Measurements from ENCODE around the gene GNAI1. TPM values are rescaled to one million over a fixed set of nuclear protein-coding genes. Genes with fewer than 3 reads are reported as not detected.

GNAI1 gene
- total RNA-seq, 1 experiment from 2014 or later: 20.5 TPM

DNA sequence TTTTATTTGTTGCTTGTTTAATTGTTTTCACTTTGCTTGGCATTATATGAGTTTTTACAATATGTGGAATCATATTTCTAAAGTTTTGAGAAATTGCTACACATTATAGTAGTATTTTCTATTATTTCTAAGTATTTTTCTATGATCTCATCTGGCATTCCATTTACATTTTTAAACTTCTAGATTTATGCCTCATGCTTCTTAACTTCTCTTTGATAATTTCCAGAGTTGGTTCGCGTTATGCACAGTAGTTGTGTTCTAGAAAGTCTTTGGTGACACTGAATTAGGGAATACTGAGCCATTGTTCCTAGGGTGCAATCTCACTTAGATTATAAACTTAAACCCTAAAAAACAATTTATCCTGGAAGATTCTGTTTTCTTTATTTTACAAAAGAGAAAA lies 129.2 kb downstream of the GNAI1 start:
- Mint-ChIP-seq H3K36me3 (ENCODE audit: insufficient read depth, unreplicated experiment) (no peaks in the 10 kb centered on the region), H3K27me3 (ENCODE audit: unreplicated experiment) (no peaks in the 10 kb centered on the region), H3K4me3 (ENCODE audit: low read depth, unreplicated experiment) (no peak overlapping the region), H3K27ac (ENCODE audit: unreplicated experiment) (no peak overlapping the region), H3K4me1 (ENCODE audit: low read depth, unreplicated experiment) (peaks cover 3% of the 10 kb centered on the region), H3K9me3 (ENCODE audit: low read depth, unreplicated experiment) (no peaks in the 10 kb centered on the region)
- TF ChIP-seq, protein P1, sequence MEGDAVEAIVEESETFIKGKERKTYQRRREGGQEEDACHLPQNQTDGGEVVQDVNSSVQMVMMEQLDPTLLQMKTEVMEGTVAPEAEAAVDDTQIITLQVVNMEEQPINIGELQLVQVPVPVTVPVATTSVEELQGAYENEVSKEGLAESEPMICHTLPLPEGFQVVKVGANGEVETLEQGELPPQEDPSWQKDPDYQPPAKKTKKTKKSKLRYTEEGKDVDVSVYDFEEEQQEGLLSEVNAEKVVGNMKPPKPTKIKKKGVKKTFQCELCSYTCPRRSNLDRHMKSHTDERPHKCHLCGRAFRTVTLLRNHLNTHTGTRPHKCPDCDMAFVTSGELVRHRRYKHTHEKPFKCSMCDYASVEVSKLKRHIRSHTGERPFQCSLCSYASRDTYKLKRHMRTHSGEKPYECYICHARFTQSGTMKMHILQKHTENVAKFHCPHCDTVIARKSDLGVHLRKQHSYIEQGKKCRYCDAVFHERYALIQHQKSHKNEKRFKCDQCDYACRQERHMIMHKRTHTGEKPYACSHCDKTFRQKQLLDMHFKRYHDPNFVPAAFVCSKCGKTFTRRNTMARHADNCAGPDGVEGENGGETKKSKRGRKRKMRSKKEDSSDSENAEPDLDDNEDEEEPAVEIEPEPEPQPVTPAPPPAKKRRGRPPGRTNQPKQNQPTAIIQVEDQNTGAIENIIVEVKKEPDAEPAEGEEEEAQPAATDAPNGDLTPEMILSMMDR (IDR thresholded peaks at IDR 0.05; ENCODE audit: unreplicated experiment): no peak
- CTCF ChIA-PET: no interaction called here
- no TSS peak for BruUV-seq (replicated peaks)
- intact Hi-C loops (cut with micrococcal nuclease; ENCODE audit: unreplicated experiment): no loop called here
- DNase-seq: no peak

GRCh38 chr7:80264769-80265495 lies 130.3 kb downstream of the GNAI1 start:
- intact Hi-C loops (cut with micrococcal nuclease; ENCODE audit: unreplicated experiment): no loop called here
- no peak for DNase-seq
- no peaks in the 10 kb centered on the region for H3K36me3 Mint-ChIP-seq (ENCODE audit: insufficient read depth, unreplicated experiment)
- no peaks in the 10 kb centered on the region for H3K27me3 Mint-ChIP-seq (ENCODE audit: unreplicated experiment)
- no peaks in the 10 kb centered on the region for H3K9me3 Mint-ChIP-seq (ENCODE audit: low read depth, unreplicated experiment)
- peaks cover 14% of the 10 kb centered on the region for H3K4me1 Mint-ChIP-seq (ENCODE audit: low read depth, unreplicated experiment)
- no TSS peak for BruUV-seq (replicated peaks)
- no peak overlapping the region for H3K4me3 Mint-ChIP-seq (ENCODE audit: low read depth, unreplicated experiment)
- CTCF ChIA-PET: no interaction called here
- no peak overlapping the region for H3K27ac Mint-ChIP-seq (ENCODE audit: unreplicated experiment)
- TF ChIP-seq, protein P1 (IDR thresholded peaks at IDR 0.05; ENCODE audit: unreplicated experiment): no peak

DNA sequence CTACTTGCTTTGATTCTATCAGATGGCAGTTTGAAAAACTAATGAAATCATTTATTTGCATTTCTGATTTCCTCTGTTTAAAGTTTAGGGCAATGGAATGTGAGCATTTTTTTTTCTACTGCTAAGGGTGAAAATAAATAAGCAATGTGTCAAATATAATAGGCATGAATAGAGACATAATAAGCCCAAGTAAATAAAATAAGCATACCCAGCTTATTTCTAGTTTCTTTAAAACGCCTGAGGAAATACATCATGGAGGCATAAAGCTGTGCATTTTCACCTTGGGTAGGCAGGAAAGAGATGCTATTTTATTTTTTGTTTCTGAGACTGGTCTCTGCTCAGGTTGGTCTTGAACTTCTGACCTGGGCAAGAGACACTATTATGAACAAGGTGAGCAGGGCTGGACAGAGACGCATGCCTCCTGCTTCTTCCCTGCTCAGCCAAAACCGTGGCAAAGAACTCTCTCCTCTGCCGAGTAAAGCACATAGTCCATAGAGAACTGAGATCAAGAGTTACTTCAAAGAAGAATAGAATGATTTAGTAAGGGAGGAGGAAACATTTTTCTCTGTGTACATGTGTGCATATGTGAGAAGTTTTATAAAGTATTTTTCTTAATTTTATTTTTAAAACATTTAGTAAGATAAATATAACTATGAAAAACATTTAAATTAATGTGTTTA lies 138.1 kb downstream of the GNAI1 start:
- Mint-ChIP-seq H3K36me3 (ENCODE audit: insufficient read depth, unreplicated experiment) (peaks cover 6% of the 10 kb centered on the region), H3K27ac (ENCODE audit: unreplicated experiment) (peak overlapping the region; percentile 27), H3K4me3 (ENCODE audit: low read depth, unreplicated experiment) (no peak overlapping the region), H3K4me1 (ENCODE audit: low read depth, unreplicated experiment) (peaks cover 40% of the 10 kb centered on the region), H3K27me3 (ENCODE audit: unreplicated experiment) (no peaks in the 10 kb centered on the region), H3K9me3 (ENCODE audit: low read depth, unreplicated experiment) (peaks cover 2% of the 10 kb centered on the region)
- no peak for DNase-seq
- no TSS peak for BruUV-seq (replicated peaks)
- TF ChIP-seq, protein P1 (IDR thresholded peaks at IDR 0.05; ENCODE audit: unreplicated experiment): no peak
- CTCF ChIA-PET: no interaction called here
- intact Hi-C loops (cut with micrococcal nuclease; ENCODE audit: unreplicated experiment): loop anchor here (10.0 kb wide), 1 partner anchor 112 kb away; no protein-coding TSS in a partner anchor

DNA sequence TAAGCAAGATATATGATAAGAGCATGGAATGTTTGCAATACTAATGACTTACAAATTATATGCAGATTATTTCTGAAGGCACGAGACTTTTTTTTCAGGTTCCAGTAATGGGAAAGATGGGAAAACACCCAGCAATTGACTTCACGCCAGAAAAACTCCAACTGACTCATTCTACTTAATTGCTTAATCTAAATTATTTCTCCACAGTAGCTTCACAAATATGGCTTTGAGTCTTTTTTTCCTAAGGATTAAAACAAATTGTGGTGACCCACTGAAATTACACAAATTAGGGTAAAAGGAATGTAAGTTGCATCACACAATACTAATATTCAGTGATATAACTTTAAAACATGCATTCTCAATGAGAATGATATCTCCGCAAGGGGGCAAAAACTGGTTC lies 138.7 kb downstream of the GNAI1 start:
- H3K4me1 Mint-ChIP-seq (ENCODE audit: low read depth, unreplicated experiment): peaks cover 45% of the 10 kb centered on the region
- TF ChIP-seq, protein P1 (IDR thresholded peaks at IDR 0.05; ENCODE audit: unreplicated experiment): no peak
- no peak for DNase-seq
- peaks cover 13% of the 10 kb centered on the region for H3K36me3 Mint-ChIP-seq (ENCODE audit: insufficient read depth, unreplicated experiment)
- H3K9me3 Mint-ChIP-seq (ENCODE audit: low read depth, unreplicated experiment): peaks cover 2% of the 10 kb centered on the region
- no peaks in the 10 kb centered on the region for H3K27me3 Mint-ChIP-seq (ENCODE audit: unreplicated experiment)
- no TSS peak for BruUV-seq (replicated peaks)
- peak overlapping the region; percentile 27 for H3K27ac Mint-ChIP-seq (ENCODE audit: unreplicated experiment)
- no peak overlapping the region for H3K4me3 Mint-ChIP-seq (ENCODE audit: low read depth, unreplicated experiment)
- CTCF ChIA-PET: no interaction called here
- intact Hi-C loops (cut with micrococcal nuclease; ENCODE audit: unreplicated experiment): loop anchor here (10.0 kb wide), 1 partner anchor 111 kb away; no protein-coding TSS in a partner anchor
